Mesodermal cell (in vitro differentiated cells): ENCODE results near the gene RMI2.
"Not testable (repeated sequence)": the region's sequence is repeated elsewhere in the genome, so short reads cannot be mapped to it uniquely, and the experiment has no call there.

ENCODE experiments used
- H3K27ac ChIP-seq: 2 replicates; pipeline ENCODE4 v1.7.0; 2013; ENCODE audit warnings: mild to moderate bottlenecking, low read depth, low read length, moderate library complexity; ENCODE audit not compliant: severe bottlenecking
- H3K36me3 ChIP-seq: 2 replicates; pipeline ENCODE4 v1.7.1; 2013; ENCODE audit warnings: mild to moderate bottlenecking, low read length, moderate library complexity; ENCODE audit not compliant: control insufficient read depth, insufficient read depth
- H3K4me1 ChIP-seq: one replicate; pipeline ENCODE4 v1.7.1; 2013; ENCODE audit warnings: mild to moderate bottlenecking, low read length; ENCODE audit not compliant: insufficient read depth, control insufficient read depth, poor library complexity, severe bottlenecking
- H3K4me3 ChIP-seq: 2 replicates; pipeline ENCODE4 v1.7.0; 2013; ENCODE audit warnings: low read length, control low read depth, mild to moderate bottlenecking; ENCODE audit not compliant: insufficient read depth, poor library complexity, severe bottlenecking; ENCODE audit errors: extremely low read depth
- H3K9me3 ChIP-seq: 2 replicates; pipeline ENCODE4 v1.7.1; 2013; ENCODE audit warnings: mild to moderate bottlenecking, low read length, moderate library complexity; ENCODE audit not compliant: control insufficient read depth
- WGBS, 2 experiments: methylation state at CpG; one replicate each; pipeline ENCODE4 v1.1.5; 2013; ENCODE audit warnings: missing lambda C conversion rate in 2 of 2; ENCODE audit not compliant: insufficient coverage in 2 of 2; 5-methylcytosine and 5-hydroxymethylcytosine counted together

Gene RMI2

GRCh38 chr16:11374255-11374654 lies 29.0 kb downstream of the RMI2 start:
- H3K4me1 ChIP-seq, result no peaks in the 10 kb centered on the region
- H3K27ac ChIP-seq, result no peak overlapping the region
- 86 to 100% methylated on average over 2 to 3 of the region's 4 CpGs for WGBS, 2 experiments
- no peak overlapping the region for H3K4me3 ChIP-seq
- H3K36me3 ChIP-seq, result no peaks in the 10 kb centered on the region
- H3K9me3 ChIP-seq, result no peaks in the 10 kb centered on the region

GRCh38 chr16:11377154-11377553 lies 31.9 kb downstream of the RMI2 start:
- Histone ChIP-seq H3K36me3 (no peaks in the 10 kb centered on the region), H3K9me3 (no peaks in the 10 kb centered on the region)
- 100% methylated on average over 2 to 3 of the region's 3 CpGs for WGBS, 2 experiments

GRCh38 chr16:11378951-11379350 lies 33.7 kb downstream of the RMI2 start:
- H3K9me3 ChIP-seq, H3K4me1 ChIP-seq, H3K4me3 ChIP-seq, H3K36me3 ChIP-seq, H3K27ac ChIP-seq: not testable (repeated sequence)
- WGBS, 2 experiments, result 86 to 91% methylated on average over 3 to 4 of the region's 5 CpGs

More at GRCh38 chr16:11377154-11377553, 31.9 kb downstream of the RMI2 start:
- H3K4me1 ChIP-seq, result no peaks in the 10 kb centered on the region
- H3K27ac ChIP-seq, result no peak overlapping the region
- no peak overlapping the region for H3K4me3 ChIP-seq

GRCh38 chr16:11379420-11379819 lies 34.2 kb downstream of the RMI2 start:
- no peak overlapping the region for H3K4me3 ChIP-seq
- no peaks in the 10 kb centered on the region for H3K4me1 ChIP-seq
- no peak overlapping the region for H3K27ac ChIP-seq
- 84 to 93% methylated on average over 5 of the region's 7 CpGs for WGBS, 2 experiments
- no peaks in the 10 kb centered on the region for H3K9me3 ChIP-seq
- no peaks in the 10 kb centered on the region for H3K36me3 ChIP-seq

- Histone ChIP-seq H3K4me3 (no peak overlapping the region), H3K36me3 (no peaks in the 10 kb centered on the region), H3K27ac (no peak overlapping the region), H3K4me1 (no peaks in the 10 kb centered on the region), H3K9me3 (no peaks in the 10 kb centered on the region)
- 91 to 93% methylated on average over 6 to 9 of the region's 9 CpGs for WGBS, 2 experiments
Measured at GRCh38 chr16:11380836-11381235, 35.6 kb downstream of the RMI2 start.

GRCh38 chr16:11383481-11384183 lies 38.4 kb downstream of the RMI2 start:
- no peak overlapping the region for H3K27ac ChIP-seq
- WGBS, 2 experiments, result 86 to 91% methylated on average over 11 to 15 of the region's 15 CpGs
- no peaks in the 10 kb centered on the region for H3K36me3 ChIP-seq
- H3K9me3 ChIP-seq, result no peaks in the 10 kb centered on the region
- no peaks in the 10 kb centered on the region for H3K4me1 ChIP-seq
- H3K4me3 ChIP-seq, result no peak overlapping the region

GRCh38 chr16:11384184-11384955 lies 39.1 kb downstream of the RMI2 start:
- Histone ChIP-seq H3K36me3 (no peaks in the 10 kb centered on the region), H3K9me3 (no peaks in the 10 kb centered on the region), H3K4me3 (no peak overlapping the region), H3K27ac (no peak overlapping the region), H3K4me1 (no peaks in the 10 kb centered on the region)
- 84 to 91% methylated on average over 20 to 24 of the region's 25 CpGs for WGBS, 2 experiments

GRCh38 chr16:11384956-11385586 lies 39.8 kb downstream of the RMI2 start:
- 87 to 95% methylated on average over 17 to 20 of the region's 20 CpGs for WGBS, 2 experiments
- no peak overlapping the region for H3K27ac ChIP-seq

GRCh38 chr16:11386054-11386680 lies 40.9 kb downstream of the RMI2 start:
- 89 to 93% methylated on average over 10 to 11 of the region's 12 CpGs for WGBS, 2 experiments
- peaks cover 4% of the 10 kb centered on the region for H3K4me1 ChIP-seq
- no peaks in the 10 kb centered on the region for H3K9me3 ChIP-seq
- no peak overlapping the region for H3K27ac ChIP-seq
- no peaks in the 10 kb centered on the region for H3K36me3 ChIP-seq
- H3K4me3 ChIP-seq, result no peak overlapping the region

More at GRCh38 chr16:11384956-11385586, 39.8 kb downstream of the RMI2 start:
- no peak overlapping the region for H3K4me3 ChIP-seq
- no peaks in the 10 kb centered on the region for H3K36me3 ChIP-seq
- no peaks in the 10 kb centered on the region for H3K4me1 ChIP-seq
- H3K9me3 ChIP-seq, result no peaks in the 10 kb centered on the region

- Histone ChIP-seq H3K36me3 (no peaks in the 10 kb centered on the region), H3K9me3 (no peaks in the 10 kb centered on the region), H3K27ac (no peak overlapping the region), H3K4me1 (peaks cover 4% of the 10 kb centered on the region), H3K4me3 (no peak overlapping the region)
- 38 to 46% methylated on average over 22 of the region's 22 CpGs for WGBS, 2 experiments
Measured at GRCh38 chr16:11386791-11387546, 41.7 kb downstream of the RMI2 start.
